SH-SY5Y (cell line): ENCODE data around the gene AGTPBP1.

Source experiments
- GATA2 ChIP-seq: IDR thresholded peaks from 2 replicates; pipeline ENCODE4 v1.6.1; 2011; ENCODE audit warnings: mild to moderate bottlenecking, low read depth, low read length
- GATA3 ChIP-seq: IDR thresholded peaks from 2 replicates; pipeline ENCODE4 v1.6.1; 2011; ENCODE audit warnings: low read depth, mild to moderate bottlenecking, low read length, moderate library complexity

DNA sequence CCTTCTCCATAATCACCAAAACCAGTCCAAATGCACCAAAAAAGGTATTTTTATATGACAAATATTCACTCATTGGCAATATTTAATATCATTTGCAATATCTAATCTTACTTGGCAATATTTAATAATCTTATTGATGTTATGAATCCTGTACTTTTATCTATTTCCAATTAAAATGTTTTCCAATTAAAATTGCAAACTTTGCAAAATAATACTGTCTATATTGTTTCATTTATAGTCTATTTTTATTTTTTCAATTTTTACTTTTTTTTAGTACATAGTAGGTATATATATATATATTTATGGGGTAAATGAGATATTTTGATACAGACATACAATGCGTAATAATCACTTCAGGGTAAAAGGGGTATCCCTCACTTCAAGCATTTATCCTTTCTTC lies 109.9 kb downstream of the AGTPBP1 start:
- no peak for TF ChIP-seq GATA2
- TF ChIP-seq GATA3 = no peak
